ENCODE results near the gene MEAF6.
"Not testable (repeated sequence)": the region's sequence is repeated elsewhere in the genome, so short reads cannot be mapped to it uniquely, and the experiment has no call there.

Gene MEAF6

GRCh38 chr1:37532418-37533156 lies 18.0 kb upstream of the MEAF6 start:
- in situ Hi-C loops (cut with MboI; ENCODE audit: low sequenced_read_pairs) = not testable (repeated sequence)

- in situ Hi-C loops (cut with MboI; ENCODE audit: low sequenced_read_pairs) = not testable (repeated sequence)
Observed at GRCh38 chr1:37529888-37530287, 15.3 kb upstream of the MEAF6 start.

GRCh38 chr1:37519613-37520012 lies 5.0 kb upstream of the MEAF6 start:
- in situ Hi-C loops (cut with MboI; ENCODE audit: low sequenced_read_pairs) = no loop called here

- in situ Hi-C loops (cut with MboI; ENCODE audit: low sequenced_read_pairs) = not testable (repeated sequence)
Observed at GRCh38 chr1:37518929-37519328, 4.4 kb upstream of the MEAF6 start.

- in situ Hi-C loops (cut with MboI; ENCODE audit: low sequenced_read_pairs) = not testable (repeated sequence)
Observed at GRCh38 chr1:37518241-37518640, 3.7 kb upstream of the MEAF6 start.

GRCh38 chr1:37517569-37517968 lies 3.0 kb upstream of the MEAF6 start:
- in situ Hi-C loops (cut with MboI; ENCODE audit: low sequenced_read_pairs) = no loop called here

- in situ Hi-C loops (cut with MboI; ENCODE audit: low sequenced_read_pairs) = no loop called here
Observed at GRCh38 chr1:37515185-37516034, 844 bp upstream of the MEAF6 start.

- in situ Hi-C loops (cut with MboI; ENCODE audit: low sequenced_read_pairs) = no loop called here
Observed at GRCh38 chr1:37513795-37514349, 694 bp downstream of the MEAF6 start.

GRCh38 chr1:37509181-37509580 lies 5.4 kb downstream of the MEAF6 start:
- in situ Hi-C loops (cut with MboI; ENCODE audit: low sequenced_read_pairs) = no loop called here

- in situ Hi-C loops (cut with MboI; ENCODE audit: low sequenced_read_pairs) = no loop called here
Observed at GRCh38 chr1:37506740-37507139, 7.8 kb downstream of the MEAF6 start.

GRCh38 chr1:37502791-37503190 lies 11.8 kb downstream of the MEAF6 start:
- in situ Hi-C loops (cut with MboI; ENCODE audit: low sequenced_read_pairs) = not testable (repeated sequence)

- in situ Hi-C loops (cut with MboI; ENCODE audit: low sequenced_read_pairs) = no loop called here
Observed at GRCh38 chr1:37502104-37502503, 12.5 kb downstream of the MEAF6 start.

- in situ Hi-C loops (cut with MboI; ENCODE audit: low sequenced_read_pairs) = no loop called here
Observed at GRCh38 chr1:37501661-37502060, 12.9 kb downstream of the MEAF6 start.

GRCh38 chr1:37498872-37499617 lies 15.5 kb downstream of the MEAF6 start:
- in situ Hi-C loops (cut with MboI; ENCODE audit: low sequenced_read_pairs) = no loop called here

- in situ Hi-C loops (cut with MboI; ENCODE audit: low sequenced_read_pairs) = no loop called here
Observed at GRCh38 chr1:37497832-37498231, 16.7 kb downstream of the MEAF6 start.

GRCh38 chr1:37495875-37496274 lies 18.7 kb downstream of the MEAF6 start:
- in situ Hi-C loops (cut with MboI; ENCODE audit: low sequenced_read_pairs) = no loop called here

GRCh38 chr1:37493336-37494098 lies 21.0 kb downstream of the MEAF6 start:
- in situ Hi-C loops (cut with MboI; ENCODE audit: low sequenced_read_pairs) = no loop called here

- in situ Hi-C loops (cut with MboI; ENCODE audit: low sequenced_read_pairs) = no loop called here
Observed at GRCh38 chr1:37487619-37487984, 27.0 kb downstream of the MEAF6 start.

- in situ Hi-C loops (cut with MboI; ENCODE audit: low sequenced_read_pairs) = no loop called here
Observed at GRCh38 chr1:37486680-37487618, 27.6 kb downstream of the MEAF6 start.

Data from HL-60/S4 (cell line).